Right atrium auricular region (tissue), 2 donors: ENCODE measurements around the gene ZMYND19. TPM values are rescaled to one million over a fixed set of nuclear protein-coding genes. Genes with fewer than 3 reads are reported as not detected.
A peak's percentile ranks its signal among the peaks of the same experiment; 100 is the strongest.

Source experiments
- DNase-seq: peaks from one replicate; pipeline ENCODE4 v3.0.0-alpha.2; 2019; ENCODE audit warnings: low spot score
- H3K27ac ChIP-seq, 2 donors: fragments of 200-600 bp; sonication (generic); 1 replicate in 1 of 2; 2 replicates in 1 of 2; pipeline ENCODE4 v1.5.1; 2016 to 2019
- H3K27me3 ChIP-seq, 2 donors: fragments of 200-600 bp; sonication (generic); one replicate each; pipeline versions ENCODE4 v1.5.1 to v1.6.0; 2017 to 2019
- H3K36me3 ChIP-seq: fragments of 200-600 bp; sonication (generic); one replicate; pipeline ENCODE4 v1.5.1; 2016
- H3K4me1 ChIP-seq, 2 donors: fragments of 200-600 bp; sonication (generic); one replicate each; pipeline versions ENCODE4 v1.5.1 to v1.6.0; 2017 to 2019
- H3K4me3 ChIP-seq, 2 donors: fragments of 200-600 bp; sonication (generic); 1 replicate in 1 of 2; 2 replicates in 1 of 2; pipeline ENCODE4 v1.5.1; 2017 to 2019; ENCODE audit warnings: mild to moderate bottlenecking in 1 of 2, moderate library complexity in 1 of 2
- H3K9me3 ChIP-seq, 2 donors: fragments of 200-600 bp; sonication (generic); one replicate each; pipeline ENCODE4 v1.5.1; 2019
- total RNA-seq, 2 donors: library from RNA; depleted of rRNA; stranded (reverse); fragments of >200 nt; gene quantifications; one replicate each; pipeline ENCODE4 v1.1.0, GENCODE V29; 2016
- TF ChIP-seq, protein P1 (sequence below), 2 donors: fragments of 200-600 bp; sonication (generic); IDR thresholded peaks; one replicate each; pipeline ENCODE4 v1.5.1; 2019; ENCODE audit warnings: antibody characterized with exemption in 2 of 2

The ZMYND19 gene
- total RNA-seq, 2 donors from 2014 or later: 5.0 to 6.4 TPM

DNA sequence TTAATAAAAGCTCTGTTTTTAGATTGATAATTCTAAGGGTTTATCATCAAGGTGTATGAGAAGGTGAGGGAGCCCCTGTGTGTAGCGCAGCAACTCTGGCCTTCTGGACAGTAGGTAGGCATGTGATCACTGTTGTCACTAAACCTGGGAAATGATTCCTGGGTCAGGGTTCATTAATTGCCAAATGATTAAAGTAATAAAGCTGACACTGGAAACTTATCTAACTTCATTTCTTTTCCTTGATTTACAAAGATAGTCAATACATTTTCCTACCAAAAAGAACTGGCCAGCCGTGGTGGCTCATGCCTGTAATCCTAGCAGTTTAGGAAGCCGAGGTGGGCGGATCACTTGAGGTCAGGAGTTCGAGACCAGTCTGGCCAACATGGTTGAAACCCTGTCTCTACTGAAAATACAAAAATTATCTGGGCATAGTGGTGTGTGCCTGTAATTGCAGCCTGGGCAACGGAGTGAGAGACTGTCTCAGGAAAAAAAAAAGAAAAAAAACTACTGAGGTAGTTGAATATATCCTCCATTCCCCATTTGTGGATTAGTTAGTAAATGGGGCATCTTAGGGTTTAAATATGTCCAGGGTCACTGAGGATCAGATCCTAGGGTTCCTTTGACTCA is 30.9 kb upstream of the ZMYND19 start:
- DNase-seq: no peak
- no peaks in the 10 kb centered on the region for H3K9me3 ChIP-seq
- H3K27ac ChIP-seq: no peak overlapping the region
- no peaks in the 10 kb centered on the region for H3K36me3 ChIP-seq
- H3K4me1 ChIP-seq: peaks cover 0 to 46% of the 10 kb centered on the region in 2 donors
- TF ChIP-seq, protein P1, sequence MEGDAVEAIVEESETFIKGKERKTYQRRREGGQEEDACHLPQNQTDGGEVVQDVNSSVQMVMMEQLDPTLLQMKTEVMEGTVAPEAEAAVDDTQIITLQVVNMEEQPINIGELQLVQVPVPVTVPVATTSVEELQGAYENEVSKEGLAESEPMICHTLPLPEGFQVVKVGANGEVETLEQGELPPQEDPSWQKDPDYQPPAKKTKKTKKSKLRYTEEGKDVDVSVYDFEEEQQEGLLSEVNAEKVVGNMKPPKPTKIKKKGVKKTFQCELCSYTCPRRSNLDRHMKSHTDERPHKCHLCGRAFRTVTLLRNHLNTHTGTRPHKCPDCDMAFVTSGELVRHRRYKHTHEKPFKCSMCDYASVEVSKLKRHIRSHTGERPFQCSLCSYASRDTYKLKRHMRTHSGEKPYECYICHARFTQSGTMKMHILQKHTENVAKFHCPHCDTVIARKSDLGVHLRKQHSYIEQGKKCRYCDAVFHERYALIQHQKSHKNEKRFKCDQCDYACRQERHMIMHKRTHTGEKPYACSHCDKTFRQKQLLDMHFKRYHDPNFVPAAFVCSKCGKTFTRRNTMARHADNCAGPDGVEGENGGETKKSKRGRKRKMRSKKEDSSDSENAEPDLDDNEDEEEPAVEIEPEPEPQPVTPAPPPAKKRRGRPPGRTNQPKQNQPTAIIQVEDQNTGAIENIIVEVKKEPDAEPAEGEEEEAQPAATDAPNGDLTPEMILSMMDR (IDR thresholded peaks at IDR 0.05): peak in 1 of 2 donors; percentile 43
- H3K27me3 ChIP-seq: no peaks in the 10 kb centered on the region
- H3K4me3 ChIP-seq: no peak overlapping the region

DNA sequence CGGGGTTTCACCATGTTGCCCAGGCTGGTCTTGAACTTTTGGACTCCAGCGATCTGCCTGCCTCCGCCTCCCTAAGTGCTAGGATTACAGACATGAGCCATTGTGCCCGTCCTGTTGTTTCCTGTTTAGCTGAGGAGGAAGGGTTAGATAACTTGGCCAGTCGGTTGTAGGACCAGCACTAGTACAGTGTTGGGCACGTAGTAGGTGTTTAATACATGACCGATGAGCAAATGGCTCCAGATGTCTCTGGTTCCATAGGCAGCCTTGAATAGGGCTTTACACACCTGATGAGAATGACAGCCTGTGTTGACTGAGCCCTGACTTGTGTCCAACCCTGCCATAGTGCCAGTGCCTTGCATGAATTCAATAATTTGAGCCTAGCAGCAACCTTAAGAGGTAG is 30.3 kb upstream of the ZMYND19 start:
- no peak overlapping the region for H3K27ac ChIP-seq
- H3K9me3 ChIP-seq: no peaks in the 10 kb centered on the region
- H3K36me3 ChIP-seq: peaks cover 3% of the 10 kb centered on the region
- H3K4me3 ChIP-seq: no peak overlapping the region
- peaks cover 0 to 46% of the 10 kb centered on the region in 2 donors for H3K4me1 ChIP-seq
- no peak for DNase-seq
- TF ChIP-seq, protein P1 (IDR thresholded peaks at IDR 0.05): no peak
- H3K27me3 ChIP-seq: no peaks in the 10 kb centered on the region

DNA sequence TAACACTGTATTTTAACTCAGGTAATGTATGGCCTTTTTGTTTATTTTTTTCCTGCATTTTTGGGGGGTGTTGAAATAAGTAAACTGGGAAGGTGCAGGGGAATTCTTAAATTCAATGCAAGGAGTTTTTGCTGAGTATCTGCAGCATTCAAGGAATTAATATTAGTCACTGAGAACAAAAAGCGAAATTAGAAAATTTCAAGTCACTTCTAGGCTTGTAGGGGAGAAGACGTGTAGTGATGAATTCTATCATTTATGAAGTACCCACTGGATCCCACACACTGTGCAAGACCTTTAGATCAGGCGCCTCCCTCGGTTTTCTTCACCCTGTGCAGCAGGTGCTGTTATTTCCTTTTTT is 29.7 kb upstream of the ZMYND19 start:
- Histone ChIP-seq H3K4me3 (peak overlapping the region in 1 of 2 donors; percentile 74), H3K9me3 (no peaks in the 10 kb centered on the region), H3K36me3 (peaks cover 8% of the 10 kb centered on the region), H3K4me1 (peaks cover 0 to 46% of the 10 kb centered on the region in 2 donors), H3K27me3 (no peaks in the 10 kb centered on the region), H3K27ac (peak overlapping the region in 1 of 2 donors; percentile 79)
- TF ChIP-seq, protein P1 (IDR thresholded peaks at IDR 0.05): no peak
- no peak for DNase-seq

DNA sequence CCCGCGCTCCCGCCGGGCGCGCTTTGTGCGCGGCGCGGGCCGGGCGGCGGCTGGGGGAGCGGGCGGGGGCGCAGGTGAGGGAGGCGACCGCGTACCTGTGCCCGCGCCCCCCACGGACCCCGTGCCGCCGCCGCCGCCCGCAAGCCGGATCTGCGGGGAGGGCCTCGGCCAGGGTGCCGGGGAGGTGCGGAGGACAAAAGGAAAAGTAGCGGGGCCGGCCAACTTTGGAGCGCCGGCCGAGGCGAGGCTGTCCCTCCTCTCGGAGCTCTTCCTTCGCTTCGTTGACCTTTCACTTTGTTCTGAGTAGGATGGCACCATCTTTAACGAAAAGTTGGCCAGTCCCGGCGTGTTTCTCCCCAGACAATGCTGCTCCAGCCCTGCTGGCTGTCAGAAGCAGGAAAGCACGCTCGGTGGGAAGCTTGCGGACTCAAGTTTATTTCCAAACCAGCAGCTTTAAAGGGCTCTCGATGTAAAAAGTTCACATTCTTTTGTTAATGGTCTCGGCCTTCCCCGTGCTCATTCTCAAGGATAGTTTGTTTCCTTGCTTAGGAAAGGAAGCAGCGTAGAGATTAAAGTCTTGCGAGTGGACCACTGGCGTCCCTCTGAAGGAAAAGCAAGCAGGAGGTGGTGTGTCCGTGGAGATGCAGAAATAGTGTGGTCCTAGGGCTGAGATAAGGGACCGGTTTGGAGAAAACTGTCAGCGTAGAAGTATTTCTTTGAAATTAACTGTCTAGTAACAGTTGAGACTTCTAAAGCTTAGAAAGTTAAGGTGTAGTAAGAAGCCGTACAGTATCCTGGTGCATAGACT is 29.1 kb upstream of the ZMYND19 start:
- peak overlapping the region; percentile 74 to 79 for H3K27ac ChIP-seq
- H3K36me3 ChIP-seq: peaks cover 13% of the 10 kb centered on the region
- H3K27me3 ChIP-seq: no peaks in the 10 kb centered on the region
- H3K4me3 ChIP-seq: peak overlapping the region; percentile 74 to 80
- peaks cover 0 to 46% of the 10 kb centered on the region in 2 donors for H3K4me1 ChIP-seq
- TF ChIP-seq, protein P1 (IDR thresholded peaks at IDR 0.05): no peak
- no peak for DNase-seq
- no peaks in the 10 kb centered on the region for H3K9me3 ChIP-seq

DNA sequence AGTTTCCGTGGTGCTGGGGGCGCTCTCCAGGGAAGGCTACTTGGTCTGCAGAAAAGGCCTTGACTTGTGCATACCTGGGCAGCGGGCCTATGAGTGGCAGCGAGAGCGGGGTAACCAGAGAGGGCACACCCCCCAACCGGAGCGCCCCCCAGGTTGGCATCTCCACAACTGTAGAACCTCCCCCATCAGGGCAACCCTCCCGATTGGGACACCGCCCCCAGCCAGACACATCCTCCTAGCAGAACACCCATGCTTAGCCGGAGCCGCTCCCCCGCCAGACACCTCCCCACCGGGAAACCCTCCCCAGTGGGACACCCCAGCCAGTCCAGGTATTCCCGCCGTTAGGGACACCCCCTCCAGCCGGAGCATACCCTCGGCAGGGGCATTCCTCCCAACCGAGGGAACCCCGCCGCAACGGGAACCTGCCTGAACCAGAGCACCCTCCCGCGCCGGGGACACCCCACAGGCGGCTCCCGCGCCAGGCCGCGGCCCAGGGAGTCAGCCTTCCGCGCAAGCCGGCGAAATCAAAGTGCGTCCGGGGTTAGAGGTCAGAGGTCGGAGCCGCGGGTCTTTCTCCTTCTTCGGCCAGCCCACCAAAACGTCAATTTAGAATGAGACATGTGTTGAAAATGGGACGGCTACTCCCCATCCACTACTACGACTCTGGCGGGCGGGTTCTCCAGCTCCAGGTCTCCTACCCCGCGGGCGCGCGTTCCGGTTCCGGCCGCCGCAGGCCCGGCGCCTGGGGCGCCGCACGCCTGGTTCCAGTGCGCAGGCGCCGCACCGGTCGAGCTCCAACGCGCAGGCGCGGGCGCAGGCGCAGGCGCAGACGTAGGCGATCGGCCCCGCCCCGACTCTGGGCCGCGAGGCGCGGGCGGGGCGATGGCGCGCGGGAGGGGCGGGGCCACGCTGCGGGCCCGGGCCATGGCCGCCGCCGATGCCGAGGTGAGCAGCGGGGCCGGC is 28.1 kb upstream of the ZMYND19 start, which contains the start of gene EHMT1:
Gene EHMT1, plus strand, starts transcription at position 901 of the 963 bp plus-strand sequence. Its CDS starts 24 bp downstream, at position 925.
- Histone ChIP-seq H3K27ac (peak within 1 kb of the TSS; percentile 86 to 89), H3K27me3 (no peaks in the 10 kb centered on the region), H3K9me3 (no peaks in the 10 kb centered on the region), H3K4me1 (peaks cover 0 to 49% of the 10 kb centered on the region in 2 donors), H3K4me3 (peak within 1 kb of the TSS; percentile 80 to 96), H3K36me3 (peaks cover 23% of the 10 kb centered on the region)
- peak; percentile 78 for DNase-seq
- TF ChIP-seq, protein P1 (IDR thresholded peaks at IDR 0.05): no peak
